Measurements from ENCODE around the gene ABCG8.

The ABCG8 gene

DNA sequence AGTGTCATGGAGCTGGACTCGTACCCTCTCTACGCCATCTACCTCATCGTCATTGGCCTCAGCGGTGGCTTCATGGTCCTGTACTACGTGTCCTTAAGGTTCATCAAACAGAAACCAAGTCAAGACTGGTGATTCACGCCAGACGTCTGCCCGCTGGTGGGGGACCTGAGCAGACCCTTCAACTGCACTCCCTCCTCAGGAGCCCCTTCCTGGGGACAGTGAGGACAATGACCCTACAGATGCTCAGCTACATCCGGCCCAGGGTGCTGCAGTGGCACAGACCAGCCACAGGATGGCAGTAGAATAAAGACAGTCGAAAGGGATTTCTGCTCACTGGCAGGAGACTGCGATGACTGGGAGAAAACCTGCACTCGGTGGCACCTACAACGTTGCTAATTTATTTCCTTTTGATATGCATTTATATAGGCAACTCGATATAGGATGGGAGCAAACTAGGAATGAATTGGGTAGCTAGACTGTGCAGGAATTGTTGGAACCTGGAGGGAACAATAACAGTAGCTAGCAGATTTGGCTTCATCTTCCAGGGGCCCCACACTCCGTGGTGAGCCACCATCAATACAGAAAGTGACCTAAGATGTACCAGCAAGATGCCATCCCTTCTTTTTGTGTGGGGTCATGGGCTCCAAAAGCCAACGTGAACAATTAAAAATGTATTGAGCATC is 39.2 kb downstream of the ABCG8 start:
- Histone ChIP-seq H3K27me3 (ENCODE audit: control insufficient read depth, insufficient read depth, low read length) (no peaks in the 10 kb centered on the region; the same call in 1 of the 2 replicates), H3K36me3 (ENCODE audit: control insufficient read depth, insufficient read depth, low read length) (no peaks in the 10 kb centered on the region)

DNA sequence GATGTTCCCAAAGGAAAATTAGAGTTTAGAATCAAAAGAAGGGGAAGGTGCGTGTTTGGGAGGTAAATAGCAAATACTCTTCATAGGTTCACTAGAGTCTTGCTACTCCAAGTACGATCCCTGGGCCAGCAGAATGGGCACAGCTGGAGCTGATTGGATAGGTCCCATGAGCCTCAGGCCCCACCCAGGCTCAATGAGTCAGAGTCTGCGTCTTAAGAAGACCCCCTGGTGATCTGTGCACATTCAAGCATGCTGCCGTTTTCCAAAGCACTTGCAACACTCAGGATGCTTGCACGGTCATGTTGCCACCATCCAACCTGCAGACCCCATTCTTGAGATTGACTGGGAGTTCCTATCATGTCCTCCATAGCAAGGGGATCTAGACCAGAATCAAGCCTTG is 40.5 kb downstream of the ABCG8 start:
- H3K27ac ChIP-seq (ENCODE audit: low read depth, low read length), result no peak overlapping the region
- no peaks in the 10 kb centered on the region for H3K27me3 ChIP-seq (ENCODE audit: control insufficient read depth, insufficient read depth, low read length)
- H3K36me3 ChIP-seq (ENCODE audit: control insufficient read depth, insufficient read depth, low read length), result no peaks in the 10 kb centered on the region
- H3K9me3 ChIP-seq (ENCODE audit: control insufficient read depth, insufficient read depth, low read depth, low read length), result no peaks in the 10 kb centered on the region
- peaks cover 4% of the 10 kb centered on the region; the same call in 1 of the 2 replicates for H3K4me1 ChIP-seq (ENCODE audit: control insufficient read depth, insufficient read depth, low read length)
- H3K4me3 ChIP-seq (ENCODE audit: low read depth, low read length), result no peak overlapping the region
- no peak overlapping the region for H3K9ac ChIP-seq (ENCODE audit: low read length)

More for the DNA sequence above, 39.2 kb downstream of the ABCG8 start:
- Histone ChIP-seq H3K4me1 (ENCODE audit: control insufficient read depth, insufficient read depth, low read length) (peaks cover 4% of the 10 kb centered on the region; the same call in 1 of the 2 replicates), H3K9ac (ENCODE audit: low read length) (no peak overlapping the region), H3K9me3 (ENCODE audit: control insufficient read depth, insufficient read depth, low read depth, low read length) (no peaks in the 10 kb centered on the region), H3K27ac (ENCODE audit: low read depth, low read length) (no peak overlapping the region), H3K4me3 (ENCODE audit: low read depth, low read length) (no peak overlapping the region)

DNA sequence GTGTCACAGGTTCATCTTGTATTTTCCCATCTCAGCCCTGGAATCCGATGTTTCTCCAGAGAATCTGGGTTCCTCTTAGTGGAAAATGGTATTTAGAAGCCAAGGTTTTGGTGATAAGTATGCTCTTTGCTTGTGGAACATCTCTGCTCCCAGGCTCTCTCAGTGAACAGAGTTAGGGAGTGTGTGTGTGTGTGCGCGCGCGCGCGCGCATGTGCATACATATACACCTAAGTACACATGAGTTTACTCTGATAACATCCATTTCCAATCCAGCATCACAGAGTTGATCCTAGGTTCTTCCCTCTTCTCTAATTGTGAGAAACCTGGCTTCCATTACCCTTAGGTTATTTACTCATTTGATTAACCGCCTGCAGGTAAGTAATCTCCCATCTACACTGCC is 41.7 kb downstream of the ABCG8 start:
- H3K9me3 ChIP-seq (ENCODE audit: control insufficient read depth, insufficient read depth, low read depth, low read length), result no peaks in the 10 kb centered on the region
- H3K36me3 ChIP-seq (ENCODE audit: control insufficient read depth, insufficient read depth, low read length), result peaks cover 4% of the 10 kb centered on the region
- no peak overlapping the region for H3K9ac ChIP-seq (ENCODE audit: low read length)
- no peaks in the 10 kb centered on the region for H3K27me3 ChIP-seq (ENCODE audit: control insufficient read depth, insufficient read depth, low read length)
- H3K4me3 ChIP-seq (ENCODE audit: low read depth, low read length), result no peak overlapping the region
- peaks cover 4% of the 10 kb centered on the region; the same call in 1 of the 2 replicates for H3K4me1 ChIP-seq (ENCODE audit: control insufficient read depth, insufficient read depth, low read length)
- no peak overlapping the region for H3K27ac ChIP-seq (ENCODE audit: low read depth, low read length)

DNA sequence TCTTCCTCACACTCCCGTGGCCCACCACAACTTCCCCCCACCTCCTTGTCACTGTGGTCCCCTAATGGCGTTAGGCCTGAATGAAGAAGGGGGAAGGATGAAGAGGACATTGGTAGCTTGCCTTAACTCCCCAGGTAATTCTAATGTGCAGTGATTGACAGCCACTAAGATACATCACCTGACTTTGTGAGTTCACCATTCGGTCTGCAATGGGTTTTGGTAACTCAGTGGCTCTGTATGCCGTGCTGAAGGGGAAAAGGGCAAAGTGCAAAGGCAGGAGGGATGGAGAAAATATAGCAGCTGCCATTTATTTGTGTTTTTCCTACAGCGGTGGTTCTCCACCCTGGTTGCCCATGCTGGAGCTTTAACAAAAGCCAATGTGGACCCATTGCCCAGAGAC is 42.2 kb downstream of the ABCG8 start:
- no peak overlapping the region for H3K4me3 ChIP-seq (ENCODE audit: low read depth, low read length)
- H3K27ac ChIP-seq (ENCODE audit: low read depth, low read length), result no peak overlapping the region
- H3K9me3 ChIP-seq (ENCODE audit: control insufficient read depth, insufficient read depth, low read depth, low read length), result no peaks in the 10 kb centered on the region
- H3K36me3 ChIP-seq (ENCODE audit: control insufficient read depth, insufficient read depth, low read length), result peaks cover 5% of the 10 kb centered on the region
- H3K27me3 ChIP-seq (ENCODE audit: control insufficient read depth, insufficient read depth, low read length), result no peaks in the 10 kb centered on the region
- no peak overlapping the region for H3K9ac ChIP-seq (ENCODE audit: low read length)
- H3K4me1 ChIP-seq (ENCODE audit: control insufficient read depth, insufficient read depth, low read length), result peaks cover 4% of the 10 kb centered on the region; the same call in 1 of the 2 replicates

DNA sequence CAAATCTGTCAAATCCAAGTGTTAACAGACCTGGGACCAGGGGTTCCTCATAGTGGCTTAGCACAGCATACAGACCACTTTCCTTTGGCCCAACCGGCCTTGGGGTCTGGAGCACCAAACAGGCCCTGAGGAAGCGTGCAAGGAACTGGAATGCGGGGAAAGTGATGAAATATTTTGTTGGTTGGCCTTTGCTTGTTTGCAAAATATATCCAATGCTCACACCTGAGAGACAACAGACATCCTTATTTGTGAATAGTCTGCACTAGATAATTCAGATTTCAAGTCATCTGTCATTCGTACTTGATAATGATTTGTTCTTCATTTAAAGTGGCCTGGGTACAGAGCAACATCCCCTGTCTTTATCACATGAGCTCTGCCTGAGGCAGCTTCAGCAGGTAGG is 43.5 kb downstream of the ABCG8 start:
- H3K27ac ChIP-seq (ENCODE audit: low read depth, low read length), result no peak overlapping the region
- no peaks in the 10 kb centered on the region for H3K9me3 ChIP-seq (ENCODE audit: control insufficient read depth, insufficient read depth, low read depth, low read length)
- peaks cover 15% of the 10 kb centered on the region for H3K36me3 ChIP-seq (ENCODE audit: control insufficient read depth, insufficient read depth, low read length)
- no peaks in the 10 kb centered on the region for H3K27me3 ChIP-seq (ENCODE audit: control insufficient read depth, insufficient read depth, low read length)
- peaks cover 4% of the 10 kb centered on the region; the same call in 1 of the 2 replicates for H3K4me1 ChIP-seq (ENCODE audit: control insufficient read depth, insufficient read depth, low read length)
- no peak overlapping the region for H3K9ac ChIP-seq (ENCODE audit: low read length)
- H3K4me3 ChIP-seq (ENCODE audit: low read depth, low read length), result no peak overlapping the region

DNA sequence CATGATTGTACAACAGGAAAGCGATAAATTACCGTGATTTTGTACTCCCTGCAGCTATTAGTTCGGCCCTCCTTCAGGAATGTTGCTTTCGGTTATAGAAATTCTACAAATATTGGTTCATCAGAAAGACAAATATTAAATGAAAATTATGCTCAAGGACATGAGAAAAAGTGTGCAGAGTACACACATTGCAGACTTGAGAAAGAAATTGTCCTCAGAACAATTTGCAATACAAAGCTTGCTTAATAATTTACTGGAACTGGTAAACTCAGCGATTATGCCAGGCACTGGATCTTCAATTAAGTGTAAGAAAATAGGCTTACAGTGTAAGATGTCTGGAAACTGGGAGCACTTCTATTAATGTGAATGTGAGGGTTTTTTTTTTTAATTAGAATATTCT is 45.9 kb downstream of the ABCG8 start:
- Histone ChIP-seq H3K9me3 (ENCODE audit: control insufficient read depth, insufficient read depth, low read depth, low read length) (no peaks in the 10 kb centered on the region), H3K9ac (ENCODE audit: low read length) (no peak overlapping the region), H3K27me3 (ENCODE audit: control insufficient read depth, insufficient read depth, low read length) (no peaks in the 10 kb centered on the region), H3K27ac (ENCODE audit: low read depth, low read length) (no peak overlapping the region), H3K4me3 (ENCODE audit: low read depth, low read length) (no peak overlapping the region), H3K4me1 (ENCODE audit: control insufficient read depth, insufficient read depth, low read length) (no peaks in the 10 kb centered on the region), H3K36me3 (ENCODE audit: control insufficient read depth, insufficient read depth, low read length) (peaks cover 39% of the 10 kb centered on the region)

DNA sequence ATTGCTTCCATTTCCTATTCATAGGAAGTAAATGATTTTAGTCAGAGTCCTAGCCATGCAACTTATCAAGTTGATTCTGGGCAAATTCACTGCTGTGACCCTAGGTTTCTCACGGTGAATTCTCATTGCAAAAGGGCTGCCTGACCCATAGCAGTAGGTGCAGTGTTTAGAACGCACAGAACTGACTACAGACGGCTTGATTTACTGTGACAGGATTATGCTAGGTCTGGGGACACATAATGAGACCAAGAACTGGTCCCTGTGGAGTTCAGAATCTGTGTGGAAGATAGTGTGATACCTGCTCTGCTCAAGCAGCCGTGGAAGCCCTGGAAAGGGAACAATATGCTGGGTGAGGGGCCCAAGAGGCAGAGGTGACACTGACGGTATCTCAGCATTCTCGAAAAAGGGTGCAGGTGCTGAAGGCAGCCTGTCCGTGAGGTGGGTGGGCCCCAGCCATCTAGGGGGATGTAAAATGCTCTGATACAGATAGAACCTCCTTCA is 46.4 kb downstream of the ABCG8 start:
- no peak overlapping the region for H3K4me3 ChIP-seq (ENCODE audit: low read depth, low read length)
- H3K4me1 ChIP-seq (ENCODE audit: control insufficient read depth, insufficient read depth, low read length), result no peaks in the 10 kb centered on the region

DNA sequence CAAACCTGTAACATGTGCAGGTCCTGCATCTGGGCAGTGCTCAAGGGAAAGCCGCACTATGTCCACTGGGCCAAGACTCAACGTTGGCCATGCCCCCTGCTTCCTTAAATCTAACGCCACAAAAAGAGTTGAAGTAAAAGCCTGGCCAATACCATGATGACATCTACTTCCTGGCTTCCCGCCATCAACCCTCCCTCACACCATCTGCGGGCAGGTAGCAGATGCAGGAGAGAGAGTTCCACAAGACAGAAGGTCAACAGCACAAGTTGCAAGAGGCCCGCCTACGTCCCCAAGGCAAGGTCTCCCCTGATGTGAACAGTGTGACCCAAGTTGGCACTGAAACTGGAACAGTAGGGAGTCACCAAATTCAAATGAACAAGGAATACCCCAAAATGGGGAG is 48.4 kb downstream of the ABCG8 start:
- Histone ChIP-seq H3K27me3 (ENCODE audit: control insufficient read depth, insufficient read depth, low read length) (no peaks in the 10 kb centered on the region), H3K27ac (ENCODE audit: low read depth, low read length) (no peak overlapping the region), H3K36me3 (ENCODE audit: control insufficient read depth, insufficient read depth, low read length) (peaks cover 64% of the 10 kb centered on the region), H3K9me3 (ENCODE audit: control insufficient read depth, insufficient read depth, low read depth, low read length) (no peaks in the 10 kb centered on the region), H3K4me3 (ENCODE audit: low read depth, low read length) (no peak overlapping the region), H3K4me1 (ENCODE audit: control insufficient read depth, insufficient read depth, low read length) (no peaks in the 10 kb centered on the region), H3K9ac (ENCODE audit: low read length) (no peak overlapping the region)

More for the DNA sequence above, 46.4 kb downstream of the ABCG8 start:
- no peaks in the 10 kb centered on the region for H3K27me3 ChIP-seq (ENCODE audit: control insufficient read depth, insufficient read depth, low read length)
- no peaks in the 10 kb centered on the region for H3K9me3 ChIP-seq (ENCODE audit: control insufficient read depth, insufficient read depth, low read depth, low read length)
- H3K27ac ChIP-seq (ENCODE audit: low read depth, low read length), result no peak overlapping the region
- peaks cover 44% of the 10 kb centered on the region for H3K36me3 ChIP-seq (ENCODE audit: control insufficient read depth, insufficient read depth, low read length)
- no peak overlapping the region for H3K9ac ChIP-seq (ENCODE audit: low read length)

DNA sequence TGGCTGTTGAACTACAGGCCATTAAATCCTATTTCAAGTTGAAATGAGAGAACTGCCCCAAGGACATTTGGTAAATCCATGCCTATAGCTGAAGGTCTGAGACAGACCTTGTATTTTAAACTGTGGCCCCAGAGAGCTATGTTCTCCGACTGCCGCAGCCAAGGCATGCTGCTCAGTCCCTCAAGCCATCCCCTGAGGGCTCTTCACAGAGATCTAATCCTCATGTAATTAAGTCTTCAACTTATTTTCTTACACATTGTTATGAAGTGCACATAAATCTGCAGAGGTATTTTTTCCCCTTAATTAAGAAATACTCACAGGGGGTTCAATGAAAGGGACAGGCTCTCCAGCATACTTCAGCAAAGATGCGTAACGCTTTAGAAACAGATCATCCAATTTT is 50.6 kb downstream of the ABCG8 start:
- Histone ChIP-seq H3K9me3 (ENCODE audit: control insufficient read depth, insufficient read depth, low read depth, low read length) (no peaks in the 10 kb centered on the region), H3K27ac (ENCODE audit: low read depth, low read length) (no peak overlapping the region), H3K4me1 (ENCODE audit: control insufficient read depth, insufficient read depth, low read length) (no peaks in the 10 kb centered on the region), H3K4me3 (ENCODE audit: low read depth, low read length) (no peak overlapping the region), H3K27me3 (ENCODE audit: control insufficient read depth, insufficient read depth, low read length) (no peaks in the 10 kb centered on the region), H3K9ac (ENCODE audit: low read length) (no peak overlapping the region), H3K36me3 (ENCODE audit: control insufficient read depth, insufficient read depth, low read length) (peaks cover 86% of the 10 kb centered on the region)

DNA sequence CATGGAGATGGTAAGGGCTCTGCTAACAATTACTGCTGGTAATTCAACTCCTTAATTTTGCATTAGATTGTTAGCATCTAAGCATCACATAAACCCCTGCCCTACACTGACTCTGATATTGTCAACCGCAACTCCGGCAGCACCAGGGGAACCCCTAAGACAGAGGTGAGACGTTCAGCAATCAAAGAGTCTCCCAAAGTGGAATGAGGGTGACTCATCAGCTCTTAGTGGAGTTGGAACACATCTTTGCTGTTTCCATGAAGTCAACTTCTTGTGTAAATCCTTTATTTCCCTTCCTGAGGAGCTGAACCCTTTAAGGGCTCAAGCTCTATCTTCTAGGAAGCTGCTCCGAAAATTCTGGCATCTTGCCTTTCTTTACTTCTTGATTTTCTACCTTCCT is 52.1 kb downstream of the ABCG8 start:
- H3K27ac ChIP-seq (ENCODE audit: low read depth, low read length), result no peak overlapping the region
- no peak overlapping the region for H3K9ac ChIP-seq (ENCODE audit: low read length)
- H3K4me3 ChIP-seq (ENCODE audit: low read depth, low read length), result no peak overlapping the region
- no peaks in the 10 kb centered on the region for H3K9me3 ChIP-seq (ENCODE audit: control insufficient read depth, insufficient read depth, low read depth, low read length)
- no peaks in the 10 kb centered on the region for H3K4me1 ChIP-seq (ENCODE audit: control insufficient read depth, insufficient read depth, low read length)
- H3K36me3 ChIP-seq (ENCODE audit: control insufficient read depth, insufficient read depth, low read length), result peaks cover 95% of the 10 kb centered on the region
- no peaks in the 10 kb centered on the region for H3K27me3 ChIP-seq (ENCODE audit: control insufficient read depth, insufficient read depth, low read length)

DNA sequence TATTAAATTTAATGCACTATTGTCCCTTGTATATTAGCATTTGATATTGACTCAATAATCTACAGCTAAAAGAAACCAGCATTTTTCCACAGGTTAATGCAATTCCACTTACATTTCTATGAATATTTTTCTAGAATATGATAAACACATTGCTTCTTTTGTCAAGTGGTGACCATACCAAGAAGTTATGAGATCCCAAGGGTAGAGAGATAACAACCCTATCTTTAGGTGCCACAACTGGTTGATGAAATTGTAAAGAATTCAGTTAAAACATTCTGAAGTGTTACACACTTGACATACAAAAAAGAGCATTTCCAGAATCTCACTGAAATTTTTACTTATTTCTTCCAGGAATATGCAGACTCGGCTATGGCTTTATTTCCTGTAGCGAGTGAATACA is 56.0 kb downstream of the ABCG8 start:
- Histone ChIP-seq H3K9me3 (ENCODE audit: control insufficient read depth, insufficient read depth, low read depth, low read length) (no peaks in the 10 kb centered on the region), H3K36me3 (ENCODE audit: control insufficient read depth, insufficient read depth, low read length) (peaks cover 100% of the 10 kb centered on the region), H3K27me3 (ENCODE audit: control insufficient read depth, insufficient read depth, low read length) (no peaks in the 10 kb centered on the region), H3K4me1 (ENCODE audit: control insufficient read depth, insufficient read depth, low read length) (no peaks in the 10 kb centered on the region), H3K4me3 (ENCODE audit: low read depth, low read length) (no peak overlapping the region), H3K9ac (ENCODE audit: low read length) (no peak overlapping the region), H3K27ac (ENCODE audit: low read depth, low read length) (no peak overlapping the region)

Data from HUES6 (cell line).